Measurements from ENCODE around the gene MAN1C1. TPM values are rescaled to one million over a fixed set of nuclear protein-coding genes. Genes with fewer than 3 reads are reported as not detected.
A peak's percentile ranks its signal among the peaks of the same experiment; 100 is the strongest.

The MAN1C1 gene
- total RNA-seq, 1 donor from 2014 or later, result 10.9 TPM

DNA sequence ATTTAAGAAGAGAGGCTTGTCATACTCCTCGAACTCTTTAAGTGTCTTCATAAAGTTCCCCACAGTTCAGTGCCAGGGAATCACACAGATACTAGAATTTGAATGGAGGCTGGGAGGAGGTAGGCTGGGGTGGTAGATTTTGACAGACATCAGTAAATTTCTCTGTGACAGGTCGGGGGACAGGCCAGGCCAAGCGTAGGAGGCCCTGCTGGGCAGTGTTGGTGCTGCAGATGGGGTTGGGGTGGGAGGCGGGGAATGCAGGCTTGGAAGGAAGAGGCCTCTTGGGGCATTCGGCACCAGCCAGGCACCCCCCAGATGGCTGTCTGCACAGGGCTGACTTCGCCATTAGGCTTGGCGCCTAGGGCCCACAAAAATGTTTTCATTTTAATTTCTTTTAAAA is 84.0 kb downstream of the MAN1C1 start:
- peak overlapping the region; percentile 29 for H3K27ac Mint-ChIP-seq (ENCODE audit: unreplicated experiment)
- H3K27me3 Mint-ChIP-seq (ENCODE audit: low read depth), result no peaks in the 10 kb centered on the region
- H3K9me3 Mint-ChIP-seq (ENCODE audit: low read depth), result no peaks in the 10 kb centered on the region
- TF ChIP-seq, protein P1, sequence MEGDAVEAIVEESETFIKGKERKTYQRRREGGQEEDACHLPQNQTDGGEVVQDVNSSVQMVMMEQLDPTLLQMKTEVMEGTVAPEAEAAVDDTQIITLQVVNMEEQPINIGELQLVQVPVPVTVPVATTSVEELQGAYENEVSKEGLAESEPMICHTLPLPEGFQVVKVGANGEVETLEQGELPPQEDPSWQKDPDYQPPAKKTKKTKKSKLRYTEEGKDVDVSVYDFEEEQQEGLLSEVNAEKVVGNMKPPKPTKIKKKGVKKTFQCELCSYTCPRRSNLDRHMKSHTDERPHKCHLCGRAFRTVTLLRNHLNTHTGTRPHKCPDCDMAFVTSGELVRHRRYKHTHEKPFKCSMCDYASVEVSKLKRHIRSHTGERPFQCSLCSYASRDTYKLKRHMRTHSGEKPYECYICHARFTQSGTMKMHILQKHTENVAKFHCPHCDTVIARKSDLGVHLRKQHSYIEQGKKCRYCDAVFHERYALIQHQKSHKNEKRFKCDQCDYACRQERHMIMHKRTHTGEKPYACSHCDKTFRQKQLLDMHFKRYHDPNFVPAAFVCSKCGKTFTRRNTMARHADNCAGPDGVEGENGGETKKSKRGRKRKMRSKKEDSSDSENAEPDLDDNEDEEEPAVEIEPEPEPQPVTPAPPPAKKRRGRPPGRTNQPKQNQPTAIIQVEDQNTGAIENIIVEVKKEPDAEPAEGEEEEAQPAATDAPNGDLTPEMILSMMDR (IDR thresholded peaks at IDR 0.05), result peak; percentile 46
- H3K4me3 Mint-ChIP-seq (ENCODE audit: unreplicated experiment), result no peak overlapping the region
- no peaks in the 10 kb centered on the region for H3K36me3 Mint-ChIP-seq (ENCODE audit: low read depth)
- H3K4me1 Mint-ChIP-seq (ENCODE audit: low read depth), result peaks cover 66% of the 10 kb centered on the region
- no peak for DNase-seq (ENCODE audit: low spot score)

DNA sequence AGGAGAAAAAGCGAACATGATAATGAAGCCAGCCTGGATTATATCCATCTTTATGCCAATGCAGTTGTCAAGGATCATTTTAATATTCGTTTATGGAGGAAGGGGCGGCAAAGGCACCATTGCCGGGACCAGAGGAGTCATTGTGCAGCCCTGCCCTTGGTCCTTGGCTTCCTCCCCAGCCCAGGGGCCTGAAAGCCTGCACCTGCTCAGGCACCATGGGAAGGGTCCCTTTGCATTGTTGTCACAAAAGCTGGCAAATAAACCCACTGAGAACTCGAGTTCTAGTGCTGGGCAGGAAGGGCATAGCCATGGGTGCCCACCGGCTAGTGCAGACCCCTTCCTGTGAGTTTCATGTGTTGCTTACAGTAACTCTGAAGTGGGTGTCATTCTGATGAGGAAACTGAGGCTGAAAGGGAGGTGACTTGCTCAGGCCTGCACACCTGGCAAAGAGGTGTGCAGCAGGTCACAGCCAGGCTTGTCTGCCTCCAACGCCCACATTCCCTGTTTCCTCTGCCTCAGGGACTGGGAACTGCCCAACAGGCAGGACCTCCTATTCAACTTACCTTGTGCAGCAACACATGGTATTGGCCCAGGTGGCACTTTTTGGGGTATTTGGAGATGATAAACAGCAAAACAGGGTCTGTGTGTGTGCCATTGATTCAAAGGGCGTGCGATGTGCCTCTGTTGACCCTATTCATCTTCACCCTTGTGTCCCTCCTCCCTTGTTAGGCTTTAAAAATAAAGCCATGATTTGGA is 84.6 kb downstream of the MAN1C1 start:
- Mint-ChIP-seq H3K4me3 (ENCODE audit: unreplicated experiment) (no peak overlapping the region), H3K36me3 (ENCODE audit: low read depth) (no peaks in the 10 kb centered on the region), H3K9me3 (ENCODE audit: low read depth) (no peaks in the 10 kb centered on the region), H3K27ac (ENCODE audit: unreplicated experiment) (no peak overlapping the region), H3K27me3 (ENCODE audit: low read depth) (no peaks in the 10 kb centered on the region), H3K4me1 (ENCODE audit: low read depth) (peaks cover 62% of the 10 kb centered on the region)
- DNase-seq (ENCODE audit: low spot score), result no peak
- TF ChIP-seq, protein P1 (IDR thresholded peaks at IDR 0.05), result no peak

DNA sequence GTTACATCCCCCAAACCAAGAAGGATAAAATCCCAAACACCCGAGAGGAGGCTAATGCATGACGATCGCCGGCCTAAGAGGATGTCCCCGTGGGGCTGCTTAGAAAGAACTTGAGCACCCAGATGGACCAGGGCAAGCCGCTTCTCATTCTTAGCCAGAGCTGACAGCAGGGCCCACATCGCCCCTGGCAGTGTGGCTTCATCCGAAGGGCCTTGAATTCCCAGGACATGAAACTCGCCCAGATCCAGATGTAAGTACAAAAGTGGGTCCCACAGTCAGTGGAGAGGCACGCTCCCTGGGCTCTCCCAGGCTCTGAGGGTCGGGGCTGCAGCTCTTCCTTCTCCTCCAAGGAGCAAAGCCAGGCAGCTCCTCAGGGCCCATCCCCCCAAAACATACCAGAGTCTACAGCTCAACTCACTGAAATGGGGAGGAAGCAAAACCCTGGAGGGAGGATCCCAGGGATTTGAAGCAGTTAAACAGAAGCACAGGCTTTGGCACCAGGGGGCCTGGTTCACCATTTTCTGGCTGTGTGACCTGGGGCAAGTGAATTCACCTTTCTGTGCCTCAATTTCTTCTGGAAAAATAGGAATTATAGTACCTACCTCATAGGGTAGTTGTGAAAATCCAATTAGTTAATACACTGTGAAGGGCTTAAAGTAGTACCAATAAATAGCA is 85.6 kb downstream of the MAN1C1 start:
- Mint-ChIP-seq H3K4me3 (ENCODE audit: unreplicated experiment) (no peak overlapping the region), H3K36me3 (ENCODE audit: low read depth) (no peaks in the 10 kb centered on the region), H3K4me1 (ENCODE audit: low read depth) (peaks cover 59% of the 10 kb centered on the region), H3K9me3 (ENCODE audit: low read depth) (no peaks in the 10 kb centered on the region), H3K27me3 (ENCODE audit: low read depth) (no peaks in the 10 kb centered on the region), H3K27ac (ENCODE audit: unreplicated experiment) (no peak overlapping the region)
- TF ChIP-seq, protein P1 (IDR thresholded peaks at IDR 0.05), result no peak
- DNase-seq (ENCODE audit: low spot score), result no peak

DNA sequence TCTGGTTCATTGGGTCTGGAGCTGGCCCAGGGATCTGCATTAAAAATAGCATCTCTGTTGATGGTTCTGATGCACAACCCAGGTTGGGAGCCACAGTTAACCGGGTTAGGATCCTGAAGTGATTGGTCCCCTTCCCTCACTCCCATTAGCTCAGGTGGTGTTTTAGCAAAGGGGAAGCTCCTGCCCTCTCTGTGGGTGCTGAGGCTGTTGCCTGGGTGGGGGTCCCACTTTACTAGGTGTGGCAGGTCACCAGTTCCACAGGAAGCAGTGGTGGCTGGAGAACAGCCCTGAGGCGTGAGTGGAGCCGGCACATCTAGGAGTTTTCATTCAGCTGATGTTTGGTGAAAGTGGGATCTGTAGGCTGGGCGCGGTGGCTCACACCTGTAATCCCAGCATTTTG is 86.5 kb downstream of the MAN1C1 start:
- no peak for DNase-seq (ENCODE audit: low spot score)
- H3K9me3 Mint-ChIP-seq (ENCODE audit: low read depth), result no peaks in the 10 kb centered on the region
- TF ChIP-seq, protein P1 (IDR thresholded peaks at IDR 0.05), result no peak
- no peaks in the 10 kb centered on the region for H3K27me3 Mint-ChIP-seq (ENCODE audit: low read depth)
- no peak overlapping the region for H3K4me3 Mint-ChIP-seq (ENCODE audit: unreplicated experiment)
- H3K4me1 Mint-ChIP-seq (ENCODE audit: low read depth), result peaks cover 59% of the 10 kb centered on the region
- H3K27ac Mint-ChIP-seq (ENCODE audit: unreplicated experiment), result no peak overlapping the region
- H3K36me3 Mint-ChIP-seq (ENCODE audit: low read depth), result no peaks in the 10 kb centered on the region

DNA sequence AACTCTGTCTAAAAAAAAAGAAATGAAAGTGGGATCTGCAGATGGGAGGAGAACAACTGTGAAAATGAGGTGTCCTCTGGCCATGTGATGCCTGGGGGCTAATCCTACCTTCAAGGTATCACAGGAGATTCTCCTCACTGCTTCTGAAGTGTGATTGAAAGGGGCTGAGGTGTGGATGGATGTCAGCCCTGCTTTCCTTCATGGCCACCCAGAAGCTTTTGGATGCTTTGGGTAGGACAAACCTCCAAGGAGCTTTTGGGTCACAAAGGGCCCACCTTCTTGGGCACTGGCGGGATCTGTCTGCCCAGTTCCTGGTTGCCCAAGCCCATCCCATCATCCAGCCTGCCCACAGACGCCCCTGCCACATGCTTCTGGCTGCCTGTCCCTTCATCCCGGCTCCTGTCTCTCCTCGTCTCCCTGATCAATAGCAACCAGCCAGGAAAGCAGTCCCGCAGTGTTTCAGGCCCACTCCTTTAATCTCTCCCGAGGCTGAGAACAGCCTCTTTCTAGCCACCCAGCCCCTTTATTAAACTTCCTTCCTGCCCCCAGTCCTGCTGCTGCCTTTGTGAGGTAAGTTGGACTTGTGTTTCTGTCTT is 87.2 kb downstream of the MAN1C1 start:
- no peak for DNase-seq (ENCODE audit: low spot score)
- Mint-ChIP-seq H3K4me3 (ENCODE audit: unreplicated experiment) (no peak overlapping the region), H3K36me3 (ENCODE audit: low read depth) (no peaks in the 10 kb centered on the region), H3K27me3 (ENCODE audit: low read depth) (no peaks in the 10 kb centered on the region), H3K27ac (ENCODE audit: unreplicated experiment) (no peak overlapping the region), H3K4me1 (ENCODE audit: low read depth) (peaks cover 58% of the 10 kb centered on the region), H3K9me3 (ENCODE audit: low read depth) (no peaks in the 10 kb centered on the region)
- TF ChIP-seq, protein P1 (IDR thresholded peaks at IDR 0.05), result no peak
